Measurements from ENCODE around the gene ARHGAP25.

- TF ChIP-seq CTCF (IDR thresholded peaks at IDR 0.05) (no peak), POLR2A (IDR thresholded peaks at IDR 0.05) (no peak)
Observed at GRCh38 chr2:68687018-68687417, 47.6 kb upstream of the ARHGAP25 start.

All from thyroid gland (tissue), 4 donors.